HepG2 (cell line): ENCODE results near the gene SNRNP200. TPM values are rescaled to one million over a fixed set of nuclear protein-coding genes. Genes with fewer than 3 reads are reported as not detected.
"Not testable (repeated sequence)": the region's sequence is repeated elsewhere in the genome, so short reads cannot be mapped to it uniquely, and the experiment has no call there.

Source experiments
- ATAC-seq: fragments of 200-7000 bp; cut with Tn5 transposase; 3 replicates; pipeline ENCODE4 v1.9.1; 2020; ENCODE audit warnings: mild to moderate bottlenecking, moderate library complexity
- BruUV-seq: library from RNA; stranded (reverse); fragments of 400-500 nt; replicated peaks from 2 replicates; lab custom pipeline; 2021; lab: Mats Ljungman, UMichigan
- CTCF ChIA-PET: fragments of 300-600 bp; formaldehyde crosslinking; extraction: SDS; loops from one replicate; lab custom pipeline; 2021; ENCODE audit warnings: low total read pairs, inconsistent platforms, low intra/inter-chr PET ratio; lab: Yijun Ruan, JAX
- POLR2A ChIA-PET: fragments of 350-600 bp; sonication (Branson Sonifier 250); formaldehyde crosslinking; loops from one replicate; lab custom pipeline; 2020; ENCODE audit warnings: antibody characterized with exemption, inconsistent platforms; lab: Yijun Ruan, JAX
- DNase-seq: peaks from one replicate; pipeline ENCODE4 v3.0.0-alpha.2; 2015; ENCODE audit warnings: low spot score
- FAIRE-seq: peaks from 3 replicates; lab custom pipeline; 2011; peaks lifted over from hg19 to GRCh38; lab: Jason Lieb, UNC
- H2AFZ ChIP-seq: one replicate; pipeline ENCODE4 v1.6.1; 2011; ENCODE audit warnings: low read length, inconsistent platforms
- H3K27ac ChIP-seq: fragments of 300-600 bp; 3 replicates; pipeline ENCODE4 v1.8.0; 2011; ENCODE audit warnings: mixed run types, mild to moderate bottlenecking, mixed read lengths, low read length, inconsistent platforms; ENCODE audit not compliant: insufficient read depth; ENCODE audit errors: extremely low read length
- H3K27me3 ChIP-seq, 2 experiments: fragments of 200-600 bp in 1 of 2; 2 replicates in 1 of 2; 3 replicates in 1 of 2; pipeline versions ENCODE4 v1.6.0 to v1.8.0; 2011; ENCODE audit warnings: low read length in 2 of 2, mild to moderate bottlenecking in 2 of 2, moderate library complexity in 2 of 2, inconsistent platforms in 1 of 2; ENCODE audit not compliant: insufficient read depth in 2 of 2, control insufficient read depth in 1 of 2
- H3K36me3 ChIP-seq, 2 experiments: fragments of 200-600 bp in 1 of 2; replicated peaks in 1 of 2; 2 replicates in 1 of 2; 3 replicates in 1 of 2; pipeline versions ENCODE4 v1.5.1 to v1.8.0; 2011; ENCODE audit warnings: low read length in 2 of 2, inconsistent platforms in 1 of 2; ENCODE audit not compliant: insufficient read depth in 2 of 2, control insufficient read depth in 1 of 2
- H3K4me1 ChIP-seq: 2 replicates; pipeline ENCODE4 v1.5.1; 2012; ENCODE audit warnings: low read length, inconsistent platforms; ENCODE audit not compliant: insufficient read depth
- H3K4me2 ChIP-seq: 2 replicates; pipeline ENCODE4 v1.6.0; 2011; ENCODE audit warnings: low read depth, low read length, inconsistent platforms
- H3K4me3 ChIP-seq, 3 experiments: fragments of 200-600 bp in 1 of 3; sonication (generic), shearing (Covaris generic) in 1 of 3; replicated peaks in 1 of 3; 2 replicates each; pipeline ENCODE4 v1.5.1; 2011 to 2016; ENCODE audit warnings: low read length in 3 of 3, inconsistent platforms in 2 of 3, low read depth in 2 of 3, mild to moderate bottlenecking in 2 of 3, control low read depth in 1 of 3, mixed read lengths in 1 of 3; ENCODE audit not compliant: insufficient read depth in 1 of 3
- H3K79me2 ChIP-seq: one replicate; pipeline ENCODE4 v1.6.1; 2011; ENCODE audit warnings: low read length, inconsistent platforms; ENCODE audit not compliant: insufficient read depth
- H3K9ac ChIP-seq: 2 replicates; pipeline ENCODE4 v1.6.0; 2011; ENCODE audit warnings: mild to moderate bottlenecking, low read depth, low read length, inconsistent platforms; ENCODE audit not compliant: insufficient read depth
- H3K9me3 ChIP-seq: 2 replicates; pipeline ENCODE4 v1.5.1; 2012; ENCODE audit warnings: mild to moderate bottlenecking, low read length
- H4K20me1 ChIP-seq: 2 replicates; pipeline ENCODE4 v1.6.0; 2011; ENCODE audit warnings: inconsistent platforms, mild to moderate bottlenecking, low read length, moderate library complexity; ENCODE audit not compliant: insufficient read depth
- ATF7 ChIP-seq, 2 experiments: fragments of 450-650 bp in 1 of 2; sonication (generic) in 1 of 2; formaldehyde crosslinking in 1 of 2; IDR thresholded peaks; 2 replicates each; pipeline versions ENCODE4 v1.4.0 to v1.6.1; 2016 to 2020; ENCODE audit warnings: antibody characterized with exemption in 1 of 2, mild to moderate bottlenecking in 1 of 2, missing genetic modification reagents in 1 of 2
- CEBPB ChIP-seq: IDR thresholded peaks from 2 replicates; pipeline ENCODE4 v1.6.1; 2011; ENCODE audit warnings: low read depth, low read length, improper control_type of control experiment, borderline replicate concordance
- KLF11 ChIP-seq: IDR thresholded peaks from 2 replicates; pipeline ENCODE4 v1.6.1; 2016; ENCODE audit warnings: missing compliant biosample characterization
- MED8 ChIP-seq: sonication (generic); formaldehyde crosslinking; IDR thresholded peaks from 2 replicates; pipeline ENCODE4 v1.8.1; 2023; ENCODE audit warnings: mild to moderate bottlenecking, missing genetic modification reagents; ENCODE audit not compliant: insufficient replicate concordance
- NBN ChIP-seq: fragments of 450-650 bp; conservative IDR thresholded peaks from 2 replicates; pipeline ENCODE4 v1.6.1; 2017
- RFX3 ChIP-seq: IDR thresholded peaks from 2 replicates; pipeline ENCODE4 v1.6.1; 2016; ENCODE audit warnings: missing biosample characterization, missing genetic modification reagents
- SSRP1 ChIP-seq: IDR thresholded peaks from 2 replicates; pipeline ENCODE4 v1.6.1; 2016; ENCODE audit warnings: control low read depth
- ZKSCAN1 ChIP-seq: fragments of 150-350 bp; IDR thresholded peaks from 2 replicates; pipeline ENCODE4 v1.6.1; 2014; ENCODE audit warnings: low read length
- WGBS: methylation state at CpG from one replicate; pipeline ENCODE4 v1.1.6; 2017; ENCODE audit warnings: low lambda C conversion rate; 5-methylcytosine and 5-hydroxymethylcytosine counted together
- in situ Hi-C: cut with HindIII; loops from 2 replicates; pipeline ENCODE4 v1.10.0; 2017; ENCODE audit warnings: low pct_unique_long_range_greater_than_20kb; ENCODE audit not compliant: extremely low pct_ligation_motif_present
- intact Hi-C: fragments of 100-400 bp; cut with micrococcal nuclease; formaldehyde crosslinking; loops from one replicate; pipeline ENCODE4 v1.10.0; 2022; ENCODE audit not compliant: unreplicated experiment
- polyA plus RNA-seq, 8 experiments: library from polyadenylated mRNA; depleted of rRNA in 3 of 8; stranded (reverse) in 7 of 8; unstranded in 1 of 8; fragments of >200 nt; fragmentation: Illumina TruSeq in 4 of 8; extraction: Trizol in 4 of 8; gene quantifications; 2 replicates each; pipeline versions ENCODE4 v1.2.1 to v1.2.3, GENCODE V29; 2011 to 2016; ENCODE audit warnings: low read depth in 4 of 8, missing spikeins in 1 of 8, mixed read lengths in 1 of 8; ENCODE audit not compliant: insufficient read depth in 1 of 8
- total RNA-seq, 5 experiments: library from RNA; depleted of rRNA; stranded (reverse); fragments of >200 nt; fragmentation: Illumina TruSeq; extraction: Trizol; gene quantifications; 2 replicates each; pipeline ENCODE4 v1.2.3, GENCODE V29; 2016; ENCODE audit warnings: low read depth in 1 of 5
- TF ChIP-seq, protein P1 (sequence below): sonication (generic); formaldehyde crosslinking; IDR thresholded peaks from 2 replicates; pipeline ENCODE4 v1.5.0; 2020; ENCODE audit warnings: missing genetic modification reagents

Gene SNRNP200
- total and polyA plus RNA-seq, 2 of the 13 experiments (the other 11 are each of a cell fraction or from before 2014, with no cell fraction given) = 99.0 to 232 TPM

DNA sequence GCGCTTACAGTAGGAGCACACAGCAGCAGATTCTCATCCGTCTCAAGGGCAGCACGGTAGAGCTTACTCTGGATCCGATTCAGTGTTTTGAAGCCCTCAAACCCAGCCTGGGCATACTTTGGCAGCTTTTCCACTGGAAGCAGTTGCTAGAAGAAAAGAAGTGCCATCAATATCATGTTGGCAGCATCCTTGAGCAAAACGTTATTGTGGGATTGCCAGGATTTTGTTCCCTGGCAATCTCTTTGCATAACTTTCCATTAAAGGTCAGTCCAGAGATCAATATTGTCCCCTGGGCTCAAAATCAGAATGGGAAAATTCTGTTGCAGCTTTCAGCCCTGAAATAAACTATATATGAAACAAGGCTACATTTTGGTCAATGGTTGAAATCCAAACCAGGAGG is 8.4 kb downstream of the SNRNP200 start:
- Histone ChIP-seq H3K9ac (no peak overlapping the region), H3K9me3 (no peaks in the 10 kb centered on the region), H3K4me3 (no peak overlapping the region), H3K4me2 (no peak overlapping the region), H4K20me1 (no peaks in the 10 kb centered on the region), H2AFZ (no peak overlapping the region), H3K36me3 (peaks cover 61 to 96% of the 10 kb centered on the region in 2 experiments), H3K4me1 (no peaks in the 10 kb centered on the region), H3K79me2 (peaks cover 7% of the 10 kb centered on the region), H3K27ac (no peak overlapping the region), H3K27me3 (no peaks in the 10 kb centered on the region)
- intact Hi-C loops = no loop called here
- ATAC-seq (no peak), DNase-seq (no peak), FAIRE-seq (no peak)
- in situ Hi-C loops = no loop called here
- BruUV-seq = no TSS peak
- WGBS = 95% methylated on average over 5 of the region's 5 CpGs
- no peak for TF ChIP-seq MED8
- no peak for TF ChIP-seq SSRP1 (CRISPR knock-in tag)
- TF ChIP-seq, protein P1, sequence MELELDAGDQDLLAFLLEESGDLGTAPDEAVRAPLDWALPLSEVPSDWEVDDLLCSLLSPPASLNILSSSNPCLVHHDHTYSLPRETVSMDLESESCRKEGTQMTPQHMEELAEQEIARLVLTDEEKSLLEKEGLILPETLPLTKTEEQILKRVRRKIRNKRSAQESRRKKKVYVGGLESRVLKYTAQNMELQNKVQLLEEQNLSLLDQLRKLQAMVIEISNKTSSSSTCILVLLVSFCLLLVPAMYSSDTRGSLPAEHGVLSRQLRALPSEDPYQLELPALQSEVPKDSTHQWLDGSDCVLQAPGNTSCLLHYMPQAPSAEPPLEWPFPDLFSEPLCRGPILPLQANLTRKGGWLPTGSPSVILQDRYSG = no peak
- TF ChIP-seq KLF11 = no peak
- TF ChIP-seq RFX3 (CRISPR knock-in tag) = no peak
- no peak for TF ChIP-seq ZKSCAN1
- TF ChIP-seq NBN = no peak
- CTCF ChIA-PET = no interaction called here
- POLR2A ChIA-PET = interaction anchor here (1.5 kb wide), 1 partner anchor 88 kb away, joined by 3 read pairs; the partner anchor contains the start of gene STARD7

DNA sequence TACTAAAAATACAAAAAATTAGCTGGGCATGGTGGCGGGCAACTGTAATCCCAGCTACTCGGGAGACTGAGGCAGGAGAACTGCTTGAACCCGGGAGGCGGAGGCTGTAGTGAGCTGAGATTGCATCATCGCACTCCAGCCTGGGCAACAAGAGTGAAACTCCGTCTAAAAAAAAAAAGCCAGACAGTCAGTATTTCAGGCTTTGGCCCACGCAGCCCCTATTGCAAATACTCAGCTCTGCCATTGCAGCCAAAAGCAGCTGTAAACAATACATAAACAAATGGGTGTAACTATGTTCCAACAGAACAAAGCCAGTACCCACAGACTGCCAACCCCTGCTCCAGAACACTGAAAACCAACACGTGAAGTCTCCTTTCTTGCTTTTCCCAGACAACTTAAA is 11.1 kb downstream of the SNRNP200 start:
- peak; percentile 47; the same call in 1 of the 2 replicates for TF ChIP-seq ATF7 (IDR thresholded peaks at IDR 0.05)
- CTCF ChIA-PET; H3K4me1 ChIP-seq; intact Hi-C loops; DNase-seq; H3K27me3 ChIP-seq; H3K4me3 ChIP-seq; ATAC-seq; H3K27ac ChIP-seq; H2AFZ ChIP-seq; H3K79me2 ChIP-seq; FAIRE-seq; H4K20me1 ChIP-seq; H3K4me2 ChIP-seq; H3K9me3 ChIP-seq; BruUV-seq; in situ Hi-C loops; H3K9ac ChIP-seq; TF ChIP-seq ATF7 (CRISPR knock-in tag; IDR thresholded peaks at IDR 0.05): not testable (repeated sequence)
- TF ChIP-seq CEBPB = 0 out of 2 replicates have a peak, but pooled peaks have one; percentile 28
- POLR2A ChIA-PET = interaction anchor here (0.8 to 1.2 kb wide), 2 partner anchors 12 to 27 kb away, joined by 3 read pairs; no protein-coding TSS in a partner anchor
- H3K36me3 ChIP-seq = peaks cover 73 to 98% of the 10 kb centered on the region in 2 experiments
- WGBS = 98% methylated on average over 8 of the region's 8 CpGs
